Measurements from ENCODE around the gene XRCC2. TPM values are rescaled to one million over a fixed set of nuclear protein-coding genes. Genes with fewer than 3 reads are reported as not detected.

Gene XRCC2
- total RNA-seq, 2 donors from 2014 or later = 0.14 to 0.49 TPM

DNA sequence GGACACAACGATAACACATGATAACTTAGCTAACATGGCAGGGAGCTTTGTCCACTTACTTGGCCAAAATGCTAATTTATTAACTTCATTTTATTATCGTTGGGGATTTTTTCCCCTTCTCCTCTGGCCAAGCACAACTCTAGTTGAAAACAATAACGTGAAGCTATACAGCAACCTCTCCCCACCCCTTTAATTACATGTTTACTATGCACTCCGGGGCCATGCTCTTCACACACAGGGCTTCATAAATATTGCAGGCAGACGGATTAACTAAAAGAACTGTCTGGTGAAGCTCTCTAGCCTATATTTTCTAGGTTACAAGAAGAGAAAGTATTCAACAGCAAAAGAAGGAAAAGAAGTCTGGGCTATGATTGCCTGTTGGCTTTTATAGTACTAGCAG is 51.7 kb downstream of the XRCC2 start:
- TF ChIP-seq, protein P1, sequence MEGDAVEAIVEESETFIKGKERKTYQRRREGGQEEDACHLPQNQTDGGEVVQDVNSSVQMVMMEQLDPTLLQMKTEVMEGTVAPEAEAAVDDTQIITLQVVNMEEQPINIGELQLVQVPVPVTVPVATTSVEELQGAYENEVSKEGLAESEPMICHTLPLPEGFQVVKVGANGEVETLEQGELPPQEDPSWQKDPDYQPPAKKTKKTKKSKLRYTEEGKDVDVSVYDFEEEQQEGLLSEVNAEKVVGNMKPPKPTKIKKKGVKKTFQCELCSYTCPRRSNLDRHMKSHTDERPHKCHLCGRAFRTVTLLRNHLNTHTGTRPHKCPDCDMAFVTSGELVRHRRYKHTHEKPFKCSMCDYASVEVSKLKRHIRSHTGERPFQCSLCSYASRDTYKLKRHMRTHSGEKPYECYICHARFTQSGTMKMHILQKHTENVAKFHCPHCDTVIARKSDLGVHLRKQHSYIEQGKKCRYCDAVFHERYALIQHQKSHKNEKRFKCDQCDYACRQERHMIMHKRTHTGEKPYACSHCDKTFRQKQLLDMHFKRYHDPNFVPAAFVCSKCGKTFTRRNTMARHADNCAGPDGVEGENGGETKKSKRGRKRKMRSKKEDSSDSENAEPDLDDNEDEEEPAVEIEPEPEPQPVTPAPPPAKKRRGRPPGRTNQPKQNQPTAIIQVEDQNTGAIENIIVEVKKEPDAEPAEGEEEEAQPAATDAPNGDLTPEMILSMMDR (IDR thresholded peaks at IDR 0.05) = no peak
- Histone ChIP-seq H3K36me3 (no peaks in the 10 kb centered on the region), H3K27me3 (replicated peaks; ENCODE audit: insufficient read depth) (no peaks in the 10 kb centered on the region), H3K4me1 (ENCODE audit: control insufficient read depth in 1 of 2, low read depth in 2 of 2) (no peaks in the 10 kb centered on the region), H3K4me3 (no peak overlapping the region), H3K27ac (no peak overlapping the region), H3K9me3 (no peaks in the 10 kb centered on the region)
- DNase-seq (ENCODE audit: low spot score) = no peak
- ATAC-seq (ENCODE audit: insufficient number of reproducible peaks, low FRiP score, low read depth) = no peak

DNA sequence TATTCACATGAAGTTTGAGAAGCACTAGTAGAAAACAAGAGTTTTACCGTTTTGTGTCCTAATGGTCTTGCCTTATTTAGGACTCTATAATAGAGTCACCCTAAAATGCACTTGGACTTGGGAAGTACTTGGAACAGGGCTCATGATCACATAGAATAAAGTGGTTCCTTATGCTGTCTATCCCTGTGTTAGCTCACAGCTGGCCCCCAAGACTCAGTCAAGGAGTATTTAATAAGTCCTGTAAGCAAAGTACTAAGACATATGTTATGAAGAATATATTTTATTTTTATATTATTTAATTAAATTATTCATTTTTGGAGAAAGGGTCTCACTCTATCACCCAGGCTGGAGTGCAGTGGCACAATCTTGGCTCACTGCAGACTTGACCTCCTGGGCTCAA is 54.5 kb downstream of the XRCC2 start:
- no peak for ATAC-seq (ENCODE audit: insufficient number of reproducible peaks, low FRiP score, low read depth)
- no peaks in the 10 kb centered on the region for H3K36me3 ChIP-seq
- TF ChIP-seq, protein P1 (IDR thresholded peaks at IDR 0.05) = no peak

DNA sequence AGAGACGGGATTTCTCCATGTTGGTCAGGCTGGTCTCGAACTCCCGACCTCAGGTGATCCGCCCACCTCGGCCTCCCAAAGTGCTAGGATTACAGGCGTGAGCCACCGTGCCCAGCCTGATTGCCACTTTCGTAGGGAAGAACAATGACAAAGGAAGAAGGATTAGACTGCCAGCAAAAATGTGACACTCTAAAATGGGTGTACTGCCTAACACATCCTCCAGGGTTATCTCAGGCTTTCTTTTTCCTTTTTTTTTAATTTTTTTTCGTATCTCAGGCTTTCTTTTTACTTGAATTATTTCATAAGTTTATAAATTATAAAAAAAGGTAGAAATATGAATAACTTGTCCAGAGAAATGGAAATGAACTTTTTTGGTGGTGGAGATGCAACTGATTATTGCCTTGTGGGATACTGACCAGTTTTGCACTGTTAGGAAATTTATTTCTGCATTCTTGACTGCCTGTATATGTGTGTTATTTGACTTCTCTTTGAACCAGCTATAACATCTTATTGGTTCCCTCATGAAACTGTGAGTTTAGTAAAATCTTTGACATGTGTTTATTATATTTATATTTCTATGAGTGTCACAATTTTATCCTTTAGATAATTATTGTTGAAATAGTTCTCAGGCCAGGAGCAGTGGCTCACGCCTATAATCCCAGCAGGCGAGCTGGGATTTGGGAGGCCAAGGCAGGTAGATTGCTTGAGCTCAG is 56.8 kb downstream of the XRCC2 start:
- Histone ChIP-seq H3K27me3 (replicated peaks; ENCODE audit: insufficient read depth) (no peaks in the 10 kb centered on the region), H3K27ac (no peak overlapping the region), H3K36me3 (no peaks in the 10 kb centered on the region), H3K4me1 (ENCODE audit: control insufficient read depth in 1 of 2, low read depth in 2 of 2) (peaks cover 0 to 7% of the 10 kb centered on the region in 2 donors), H3K4me3 (no peak overlapping the region), H3K9me3 (no peaks in the 10 kb centered on the region)
- no peak for ATAC-seq (ENCODE audit: insufficient number of reproducible peaks, low FRiP score, low read depth)
- TF ChIP-seq, protein P1 (IDR thresholded peaks at IDR 0.05) = no peak
- no peak for DNase-seq (ENCODE audit: low spot score)

More for the DNA sequence above, 54.5 kb downstream of the XRCC2 start:
- Histone ChIP-seq H3K27me3 (replicated peaks; ENCODE audit: insufficient read depth) (no peaks in the 10 kb centered on the region), H3K4me3 (no peak overlapping the region), H3K4me1 (ENCODE audit: control insufficient read depth in 1 of 2, low read depth in 2 of 2) (no peaks in the 10 kb centered on the region), H3K9me3 (no peaks in the 10 kb centered on the region), H3K27ac (no peak overlapping the region)
- no peak for DNase-seq (ENCODE audit: low spot score)

DNA sequence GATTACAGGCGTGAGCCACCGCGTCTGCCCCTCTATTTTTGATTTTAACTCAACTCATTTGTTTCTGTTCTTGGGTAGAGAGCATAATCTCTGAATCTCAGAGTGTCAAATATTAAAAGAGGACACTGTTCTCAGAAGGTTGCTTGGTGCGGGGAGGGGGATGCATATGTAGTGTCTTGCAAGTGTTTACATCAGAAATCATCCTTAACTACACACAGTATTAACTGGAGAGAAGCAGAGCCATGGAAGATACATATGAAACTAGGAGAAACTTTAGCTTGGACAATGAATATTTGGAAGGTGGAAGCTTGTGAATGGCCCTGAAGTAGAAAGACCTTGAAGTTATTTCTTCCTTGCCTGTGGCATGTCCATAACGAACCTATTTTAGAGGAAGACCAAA is 57.5 kb downstream of the XRCC2 start:
- H3K4me1 ChIP-seq (ENCODE audit: control insufficient read depth in 1 of 2, low read depth in 2 of 2) = peaks cover 0 to 7% of the 10 kb centered on the region in 2 donors
- DNase-seq (ENCODE audit: low spot score) (no peak), ATAC-seq (ENCODE audit: insufficient number of reproducible peaks, low FRiP score, low read depth) (no peak)
- no peak overlapping the region for H3K27ac ChIP-seq
- no peaks in the 10 kb centered on the region for H3K36me3 ChIP-seq
- no peaks in the 10 kb centered on the region for H3K9me3 ChIP-seq
- H3K27me3 ChIP-seq (replicated peaks; ENCODE audit: insufficient read depth) = no peaks in the 10 kb centered on the region
- no peak overlapping the region for H3K4me3 ChIP-seq
- TF ChIP-seq, protein P1 (IDR thresholded peaks at IDR 0.05) = no peak

DNA sequence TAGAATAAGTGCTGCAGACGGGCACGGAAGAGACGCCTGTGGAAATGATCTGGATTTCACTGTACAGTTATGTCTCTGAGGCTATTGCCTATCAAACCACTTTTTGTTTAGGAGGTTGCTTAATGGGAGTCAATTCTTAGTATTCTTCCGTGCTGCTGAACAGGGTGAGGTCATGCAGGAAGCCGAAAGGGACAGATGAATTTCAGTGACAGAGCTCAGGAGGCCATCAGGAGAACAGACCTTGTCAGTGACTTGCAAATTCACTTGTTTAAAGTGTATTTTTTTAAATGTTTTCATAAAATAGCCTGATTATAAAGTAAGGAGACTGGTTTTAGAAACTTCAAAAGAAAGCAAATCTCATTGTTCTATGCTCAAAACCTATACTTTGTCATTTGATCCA is 58.9 kb downstream of the XRCC2 start:
- TF ChIP-seq, protein P1 (IDR thresholded peaks at IDR 0.05) = no peak
- ATAC-seq (ENCODE audit: insufficient number of reproducible peaks, low FRiP score, low read depth) (no peak), DNase-seq (ENCODE audit: low spot score) (no peak)
- peaks cover 0 to 7% of the 10 kb centered on the region in 2 donors for H3K4me1 ChIP-seq (ENCODE audit: control insufficient read depth in 1 of 2, low read depth in 2 of 2)
- no peak overlapping the region for H3K27ac ChIP-seq
- no peaks in the 10 kb centered on the region for H3K36me3 ChIP-seq
- H3K9me3 ChIP-seq = no peaks in the 10 kb centered on the region
- H3K27me3 ChIP-seq (replicated peaks; ENCODE audit: insufficient read depth) = no peaks in the 10 kb centered on the region
- H3K4me3 ChIP-seq = no peak overlapping the region
